ENCODE results near the gene PRMT5. TPM values are rescaled to one million over a fixed set of nuclear protein-coding genes. Genes with fewer than 3 reads are reported as not detected.
"Not testable (repeated sequence)": the region's sequence is repeated elsewhere in the genome, so short reads cannot be mapped to it uniquely, and the experiment has no call there.

Gene PRMT5
- total RNA-seq, 1 experiment from 2014 or later: 99.2 TPM

DNA sequence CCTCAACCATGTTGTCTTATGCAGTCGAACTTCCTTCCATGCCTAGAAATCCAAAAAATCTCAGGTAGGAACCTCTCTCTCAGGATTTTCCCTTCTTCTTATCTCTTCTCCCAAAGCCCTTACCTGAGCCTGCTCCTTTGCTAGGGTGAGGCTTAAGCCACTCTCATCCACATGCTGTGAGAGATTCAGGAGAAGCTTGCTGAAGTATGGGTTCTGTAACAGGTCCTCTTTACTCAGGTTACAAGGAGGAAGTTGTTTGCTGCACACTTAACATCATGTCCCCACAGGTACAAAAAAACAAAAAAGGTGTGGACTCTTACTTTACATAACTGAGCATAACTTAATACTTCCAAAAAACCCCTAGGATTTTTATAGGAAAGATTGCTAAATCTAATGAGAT lies 23.2 kb upstream of the PRMT5 start:
- Histone ChIP-seq H3K27me3 (no peaks in the 10 kb centered on the region), H3K9me3 (no peaks in the 10 kb centered on the region), H3K4me3 (no peak overlapping the region), H3K36me3 (peaks cover 5% of the 10 kb centered on the region; the same call in 1 of the 2 replicates)
- no peak for DNase-seq

DNA sequence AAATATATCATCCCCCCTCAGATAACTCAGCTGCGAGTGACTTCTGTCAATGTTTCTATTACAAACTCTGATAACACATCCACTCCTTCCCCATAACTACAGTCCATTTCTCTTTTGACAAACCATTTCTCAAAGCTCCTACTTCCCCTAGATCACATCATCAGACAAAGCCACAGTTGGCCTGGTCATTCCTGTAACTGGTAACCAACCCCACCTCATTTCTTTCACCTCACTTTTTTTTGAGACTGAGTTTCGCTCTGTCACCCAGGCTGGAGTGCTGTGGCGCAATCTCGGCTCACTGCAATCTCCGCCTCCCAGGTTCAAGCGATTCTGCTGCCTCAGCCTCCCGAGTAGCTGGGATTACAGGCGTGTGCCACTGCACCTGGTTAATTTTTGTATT lies 22.6 kb upstream of the PRMT5 start:
- H3K4me3 ChIP-seq, H3K36me3 ChIP-seq, H3K27me3 ChIP-seq, DNase-seq, H3K9me3 ChIP-seq: not testable (repeated sequence)

- Histone ChIP-seq H3K4me3 (no peak overlapping the region), H3K27me3 (no peaks in the 10 kb centered on the region), H3K9me3 (no peaks in the 10 kb centered on the region), H3K36me3 (peaks cover 3% of the 10 kb centered on the region; the same call in 1 of the 2 replicates)
- DNase-seq: no peak
Measured at GRCh38 chr14:22945642-22946041, 16.5 kb upstream of the PRMT5 start.

DNA sequence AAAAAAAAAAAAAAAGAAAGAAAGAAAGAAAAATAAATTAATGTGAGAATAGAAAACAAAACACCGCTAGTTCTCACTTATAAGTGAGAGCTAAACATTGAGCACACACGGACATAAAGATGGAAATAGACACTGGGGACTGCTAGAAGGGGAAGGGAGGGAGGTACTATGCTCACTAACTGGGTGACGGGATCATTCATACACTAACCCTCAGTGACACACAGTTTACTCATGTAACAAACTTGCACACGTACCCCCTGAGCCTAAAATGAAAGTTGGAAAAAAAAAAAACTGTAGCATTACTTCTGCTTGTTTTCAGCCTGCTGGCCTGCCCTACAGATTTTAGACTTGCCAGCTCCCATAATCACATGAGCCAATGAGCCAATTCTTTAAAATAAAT lies 10.5 kb upstream of the PRMT5 start:
- Histone ChIP-seq H3K4me3 (no peak overlapping the region), H3K9me3 (no peaks in the 10 kb centered on the region)
- DNase-seq: no peak

DNA sequence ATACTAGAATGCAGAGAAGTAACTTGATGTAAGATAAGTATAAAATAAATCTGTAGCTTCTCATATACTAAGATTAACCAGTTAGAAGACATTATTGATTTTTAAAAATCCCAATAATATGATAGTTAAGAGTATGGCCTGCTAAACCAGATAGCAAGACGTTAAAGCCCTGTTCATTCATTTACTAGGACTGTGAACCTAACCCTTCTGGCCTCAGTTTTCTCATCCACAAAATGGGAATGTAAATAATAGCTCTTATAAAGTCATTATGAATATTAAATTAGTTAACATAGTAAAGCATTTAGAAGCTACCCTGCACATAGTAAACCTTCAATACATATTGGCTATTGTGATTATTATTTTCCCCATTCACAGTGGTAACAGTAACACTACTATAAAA lies 6.0 kb upstream of the PRMT5 start:
- Histone ChIP-seq H3K9me3 (no peaks in the 10 kb centered on the region), H3K36me3 (no peaks in the 10 kb centered on the region), H3K4me3 (no peak overlapping the region), H3K27me3 (no peaks in the 10 kb centered on the region)
- no peak for DNase-seq

More for the DNA sequence above, 10.5 kb upstream of the PRMT5 start:
- Histone ChIP-seq H3K36me3 (no peaks in the 10 kb centered on the region), H3K27me3 (no peaks in the 10 kb centered on the region)

DNA sequence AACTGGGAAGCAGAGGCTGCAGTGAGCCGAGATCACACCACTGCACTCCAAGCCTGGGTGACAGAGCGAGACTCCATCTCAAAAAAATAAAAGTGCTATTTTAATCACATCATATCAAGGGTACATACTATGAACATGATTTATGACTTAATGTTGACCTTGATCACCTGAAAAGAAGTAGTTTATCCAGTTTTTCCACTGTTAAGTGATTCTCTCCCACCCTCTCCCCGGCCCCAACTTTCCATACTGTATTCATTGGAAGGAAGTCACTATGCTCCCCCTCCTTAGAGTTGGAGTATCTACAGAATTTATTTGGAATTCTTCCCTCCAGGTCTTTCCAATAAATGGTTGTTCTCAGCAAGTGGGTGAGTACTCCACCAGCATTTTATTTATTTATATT lies 3.0 kb upstream of the PRMT5 start:
- Histone ChIP-seq H3K27me3 (no peaks in the 10 kb centered on the region), H3K9me3 (no peaks in the 10 kb centered on the region), H3K36me3 (no peaks in the 10 kb centered on the region), H3K4me3 (no peak overlapping the region)
- no peak for DNase-seq

DNA sequence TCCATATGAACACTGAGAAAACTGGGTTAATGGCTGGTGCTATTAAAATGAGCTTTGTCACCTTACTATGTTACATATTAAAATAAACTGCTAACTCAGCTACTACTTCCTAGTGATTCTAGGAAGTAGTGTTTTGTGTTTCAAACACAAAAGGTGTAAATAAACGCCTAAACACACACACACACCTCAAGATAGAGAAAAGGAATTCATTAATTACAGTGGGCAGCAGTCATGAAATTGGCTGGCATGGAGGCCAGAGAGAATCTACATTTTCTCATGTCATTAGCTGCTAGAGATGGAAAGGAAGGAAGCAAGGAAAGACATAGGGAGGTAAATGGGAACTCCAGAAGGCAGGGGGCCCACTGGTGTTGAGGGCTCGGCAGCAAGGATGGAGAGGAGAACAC lies 787 bp upstream of the PRMT5 start:
- no peaks in the 10 kb centered on the region for H3K9me3 ChIP-seq
- no peaks in the 10 kb centered on the region for H3K27me3 ChIP-seq
- no peak for DNase-seq
- H3K4me3 ChIP-seq: peak overlapping the region; percentile 89
- H3K36me3 ChIP-seq: peaks cover 7% of the 10 kb centered on the region

GRCh38 chr14:22928237-22929103 lies 706 bp downstream of the PRMT5 start:
- Histone ChIP-seq H3K27me3 (no peaks in the 10 kb centered on the region), H3K4me3 (peak overlapping the region; percentile 89), H3K36me3 (peaks cover 12% of the 10 kb centered on the region), H3K9me3 (no peaks in the 10 kb centered on the region)
- no peak for DNase-seq

GRCh38 chr14:22926316-22926715 lies 2.9 kb downstream of the PRMT5 start:
- H3K9me3 ChIP-seq: no peaks in the 10 kb centered on the region
- H3K36me3 ChIP-seq: peaks cover 22% of the 10 kb centered on the region
- H3K4me3 ChIP-seq: no peak overlapping the region
- DNase-seq: no peak
- H3K27me3 ChIP-seq: no peaks in the 10 kb centered on the region

- H3K36me3 ChIP-seq: peaks cover 28% of the 10 kb centered on the region
Measured at GRCh38 chr14:22925513-22925912, 3.7 kb downstream of the PRMT5 start.

DNA sequence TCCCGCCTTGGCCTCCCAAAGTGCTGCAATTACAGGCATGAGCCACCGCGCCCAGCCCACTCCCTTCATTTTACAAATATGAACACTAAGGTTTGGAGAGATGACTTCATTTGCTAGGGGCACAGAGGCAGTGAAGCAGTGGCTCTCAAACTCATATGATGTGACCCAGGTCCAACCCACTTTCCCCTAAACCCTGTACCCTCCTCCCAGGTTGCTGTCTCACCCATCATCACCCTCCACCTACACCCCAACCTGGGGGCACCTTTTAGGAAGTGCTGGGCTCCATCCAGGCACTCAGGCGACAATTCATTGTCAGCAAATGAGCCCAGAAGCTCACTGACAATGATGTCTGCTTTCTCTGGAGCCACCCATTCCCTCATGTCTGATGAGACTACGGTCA lies 5.4 kb downstream of the PRMT5 start:
- H3K4me3 ChIP-seq: no peak overlapping the region
- H3K27me3 ChIP-seq: no peaks in the 10 kb centered on the region
- H3K36me3 ChIP-seq: peaks cover 32% of the 10 kb centered on the region
- DNase-seq: no peak
- H3K9me3 ChIP-seq: no peaks in the 10 kb centered on the region

More at GRCh38 chr14:22925513-22925912, 3.7 kb downstream of the PRMT5 start:
- H3K27me3 ChIP-seq: no peaks in the 10 kb centered on the region
- H3K4me3 ChIP-seq: no peak overlapping the region
- no peak for DNase-seq
- no peaks in the 10 kb centered on the region for H3K9me3 ChIP-seq

DNA sequence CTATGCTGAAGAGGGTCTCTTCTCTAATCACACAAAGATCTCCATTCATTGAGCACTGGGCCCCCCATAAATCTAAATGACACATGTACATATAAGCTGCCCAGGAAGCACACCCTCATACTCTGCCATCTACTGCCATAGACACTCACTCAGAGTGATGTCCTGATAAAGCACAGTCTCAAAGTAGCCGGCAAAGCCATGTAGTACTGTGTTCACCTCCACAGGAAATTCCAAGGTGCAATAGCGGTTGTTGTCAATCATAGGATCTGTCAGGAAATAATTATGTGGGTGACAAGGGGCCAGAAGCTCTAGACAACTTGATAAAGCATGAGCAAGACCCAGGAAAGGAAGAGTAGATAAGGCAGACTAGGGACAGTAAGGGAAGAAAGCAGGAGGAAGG lies 6.9 kb downstream of the PRMT5 start:
- DNase-seq: no peak
- no peak overlapping the region for H3K4me3 ChIP-seq

GRCh38 chr14:22920697-22921096 lies 8.5 kb downstream of the PRMT5 start:
- Histone ChIP-seq H3K9me3 (no peaks in the 10 kb centered on the region), H3K27me3 (no peaks in the 10 kb centered on the region), H3K36me3 (peaks cover 26% of the 10 kb centered on the region), H3K4me3 (no peak overlapping the region)
- DNase-seq: no peak

More for the DNA sequence above, 6.9 kb downstream of the PRMT5 start:
- Histone ChIP-seq H3K36me3 (peaks cover 32% of the 10 kb centered on the region), H3K27me3 (no peaks in the 10 kb centered on the region), H3K9me3 (no peaks in the 10 kb centered on the region)

GRCh38 chr14:22919601-22919921 lies 9.6 kb downstream of the PRMT5 start:
- DNase-seq: no peak
- Histone ChIP-seq H3K4me3 (peak overlapping the region; percentile 10), H3K36me3 (peaks cover 23% of the 10 kb centered on the region), H3K27me3 (no peaks in the 10 kb centered on the region), H3K9me3 (no peaks in the 10 kb centered on the region)

DNA sequence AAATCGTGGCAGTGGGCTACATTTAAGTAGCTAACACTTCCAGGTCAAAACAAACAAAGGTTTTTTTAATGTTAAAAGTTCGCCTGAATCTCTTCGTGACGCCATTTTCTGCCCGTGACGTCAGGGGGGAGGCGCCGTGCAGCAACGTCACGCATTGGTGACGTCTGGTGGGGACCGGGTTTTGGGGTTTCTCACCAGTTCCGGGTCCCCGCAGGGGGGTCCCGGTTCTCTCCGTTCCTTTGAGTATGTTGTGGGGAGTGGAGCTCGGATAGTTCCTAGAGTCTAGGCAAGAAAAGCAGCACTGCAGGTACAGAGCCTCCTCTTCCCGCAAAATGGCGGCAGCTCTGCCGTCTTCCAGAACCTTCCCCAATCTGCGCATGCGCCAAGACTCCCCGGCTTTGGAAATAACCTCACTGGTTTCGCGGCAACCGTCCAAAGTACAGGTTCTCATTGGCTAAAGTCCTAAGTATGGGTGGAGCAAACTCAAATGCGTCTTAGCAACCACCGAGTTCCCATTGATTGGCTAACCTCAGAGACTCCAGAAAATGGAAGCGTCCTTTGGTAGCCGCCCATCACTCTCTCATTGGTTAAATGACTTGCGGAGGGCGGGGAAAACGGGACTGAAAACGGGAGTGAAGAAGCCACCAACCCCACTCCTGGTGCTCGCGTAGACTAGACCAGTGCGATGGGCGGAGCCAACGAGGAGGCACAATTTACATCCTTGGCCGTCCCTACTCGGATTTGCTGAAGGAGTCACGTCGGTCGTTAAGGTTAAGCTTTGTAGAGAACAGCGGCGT lies 10.2 kb downstream of the PRMT5 start, which contains the start of gene RBM23:
Gene RBM23 (minus strand): TSS at position 346 of the 797 bp plus-strand sequence.
- peak within 1 kb of the TSS; percentile 55 for H3K4me3 ChIP-seq
- no peaks in the 10 kb centered on the region for H3K9me3 ChIP-seq
- peak; percentile 87 for DNase-seq
- no peaks in the 10 kb centered on the region for H3K27me3 ChIP-seq
- H3K36me3 ChIP-seq: peaks cover 20% of the 10 kb centered on the region

DNA sequence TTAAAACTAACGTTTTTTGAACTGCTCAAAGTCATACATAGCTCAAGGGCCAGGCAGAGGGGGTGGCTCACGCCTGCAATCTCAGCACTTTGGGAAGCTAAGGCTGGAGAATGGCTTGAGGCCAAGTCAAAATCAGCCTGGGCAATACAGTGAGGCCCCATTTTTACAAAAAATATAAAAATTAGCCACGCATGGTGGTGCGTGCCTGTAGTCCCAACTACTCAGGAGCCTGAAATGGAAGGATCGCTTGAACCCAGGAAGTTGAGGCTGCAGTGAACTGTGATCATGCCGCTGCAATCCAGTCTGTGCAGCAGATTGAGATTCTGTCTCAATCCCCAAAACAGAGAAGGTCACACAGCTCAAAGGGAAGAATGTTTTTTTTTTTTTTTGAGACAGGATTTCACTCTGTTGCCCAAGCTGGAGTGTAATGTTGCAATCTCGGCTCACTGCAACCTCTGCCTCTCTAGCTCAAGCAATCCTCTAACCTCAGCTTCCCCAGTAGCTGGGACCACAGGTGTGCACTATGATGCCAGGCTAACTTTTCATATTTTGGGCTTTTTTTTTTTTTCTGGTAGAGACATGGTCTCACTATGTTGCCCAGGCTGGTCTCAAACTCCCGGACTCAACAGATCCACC lies 13.2 kb downstream of the PRMT5 start:
- no peak for DNase-seq
- H3K27me3 ChIP-seq: no peaks in the 10 kb centered on the region
- H3K36me3 ChIP-seq: peaks cover 9% of the 10 kb centered on the region
- no peak overlapping the region for H3K4me3 ChIP-seq
- no peaks in the 10 kb centered on the region for H3K9me3 ChIP-seq

DNA sequence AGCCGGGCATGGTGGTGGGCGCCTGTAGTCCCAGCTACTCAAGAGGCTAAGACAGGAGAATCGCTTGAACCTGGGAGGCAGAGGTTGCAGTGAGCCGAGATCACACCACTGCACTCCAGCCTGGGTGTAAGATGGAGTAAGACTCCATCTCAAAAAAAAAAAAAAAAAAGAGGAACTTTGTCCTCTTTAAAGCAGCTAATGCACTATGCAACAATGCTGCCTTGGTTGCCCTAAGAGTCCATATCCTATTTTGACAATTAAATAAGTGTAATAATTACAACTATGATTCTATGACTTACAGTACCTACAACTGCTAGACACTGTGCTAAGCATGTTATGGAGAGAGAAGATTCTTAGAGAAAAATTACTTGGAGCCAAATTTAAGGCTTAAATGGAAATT lies 14.3 kb downstream of the PRMT5 start:
- not testable (repeated sequence) for H3K4me3 ChIP-seq, H3K27me3 ChIP-seq, H3K9me3 ChIP-seq, H3K36me3 ChIP-seq, DNase-seq
